Inferior parietal cortex (tissue), 1 donor: ENCODE results near the gene HYAL1.

Source experiments
- DNase-seq: peaks from one replicate; pipeline ENCODE4 v3.0.0-alpha.2; 2016; ENCODE audit errors: extremely low spot score

Gene HYAL1, protein sequence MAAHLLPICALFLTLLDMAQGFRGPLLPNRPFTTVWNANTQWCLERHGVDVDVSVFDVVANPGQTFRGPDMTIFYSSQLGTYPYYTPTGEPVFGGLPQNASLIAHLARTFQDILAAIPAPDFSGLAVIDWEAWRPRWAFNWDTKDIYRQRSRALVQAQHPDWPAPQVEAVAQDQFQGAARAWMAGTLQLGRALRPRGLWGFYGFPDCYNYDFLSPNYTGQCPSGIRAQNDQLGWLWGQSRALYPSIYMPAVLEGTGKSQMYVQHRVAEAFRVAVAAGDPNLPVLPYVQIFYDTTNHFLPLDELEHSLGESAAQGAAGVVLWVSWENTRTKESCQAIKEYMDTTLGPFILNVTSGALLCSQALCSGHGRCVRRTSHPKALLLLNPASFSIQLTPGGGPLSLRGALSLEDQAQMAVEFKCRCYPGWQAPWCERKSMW

DNA sequence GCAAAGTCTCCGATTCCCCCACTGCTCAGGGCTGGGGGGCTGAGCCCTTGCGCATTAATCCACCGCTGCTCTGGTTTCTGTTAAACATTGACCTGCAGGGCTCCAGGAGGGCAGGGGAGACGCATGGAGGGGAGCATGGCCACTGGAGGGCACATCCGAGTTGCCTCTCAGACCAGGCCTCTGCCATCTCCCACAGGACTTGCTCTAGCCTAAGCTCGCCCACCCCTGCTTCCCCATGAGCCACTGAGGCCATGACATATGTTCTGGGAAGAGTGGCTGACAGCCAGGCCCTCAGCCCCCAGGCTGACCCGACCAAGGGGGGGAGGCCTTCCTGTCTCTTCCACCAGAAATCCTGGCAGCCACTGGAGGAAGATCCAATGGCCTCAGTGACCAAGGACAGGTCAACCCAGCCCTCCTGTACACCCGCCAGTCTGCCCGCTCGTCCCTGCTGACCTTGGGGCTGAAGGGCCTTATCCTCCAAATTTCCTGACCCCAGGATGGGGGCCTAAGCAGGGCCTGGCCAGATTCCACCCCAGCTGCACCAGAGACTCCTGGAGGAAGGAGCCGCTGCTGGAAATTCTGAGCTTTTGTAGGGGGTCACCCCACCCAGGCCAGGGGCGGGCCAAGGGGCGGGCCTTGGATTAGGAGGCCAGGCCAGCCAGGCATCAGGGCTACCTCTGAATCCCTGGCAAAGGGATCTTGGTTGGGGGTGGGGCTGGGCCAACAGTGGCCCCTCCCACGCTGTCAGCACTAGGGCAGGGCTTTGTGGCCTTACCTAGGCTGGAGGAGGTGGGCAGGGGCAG is at the start of gene HYAL1:
HYAL1 (minus strand) TSS at position 562 of the 803 bp plus-strand sequence. CDS start 618 bp downstream, outside the sequence.
- no peak for DNase-seq

DNA sequence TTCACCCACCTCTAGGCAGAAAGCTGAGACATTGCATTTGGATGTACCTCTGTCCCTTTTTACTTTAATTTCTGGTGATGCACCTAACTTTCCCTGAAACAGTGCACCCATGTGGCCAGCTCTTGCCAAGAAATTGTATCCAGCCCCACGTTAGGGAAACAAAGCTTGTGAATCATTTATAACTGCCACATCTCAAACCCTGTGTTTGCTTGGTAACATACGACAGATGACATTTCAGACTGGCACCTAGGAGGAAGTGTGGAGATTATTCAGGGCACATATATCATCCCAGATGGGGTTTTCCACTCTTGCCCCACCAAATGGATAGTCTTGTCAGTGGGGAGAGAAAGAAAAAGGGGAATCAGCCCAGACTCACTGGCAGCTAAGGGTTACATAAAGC is 49.4 kb upstream of the HYAL1 start:
- no peak for DNase-seq

DNA sequence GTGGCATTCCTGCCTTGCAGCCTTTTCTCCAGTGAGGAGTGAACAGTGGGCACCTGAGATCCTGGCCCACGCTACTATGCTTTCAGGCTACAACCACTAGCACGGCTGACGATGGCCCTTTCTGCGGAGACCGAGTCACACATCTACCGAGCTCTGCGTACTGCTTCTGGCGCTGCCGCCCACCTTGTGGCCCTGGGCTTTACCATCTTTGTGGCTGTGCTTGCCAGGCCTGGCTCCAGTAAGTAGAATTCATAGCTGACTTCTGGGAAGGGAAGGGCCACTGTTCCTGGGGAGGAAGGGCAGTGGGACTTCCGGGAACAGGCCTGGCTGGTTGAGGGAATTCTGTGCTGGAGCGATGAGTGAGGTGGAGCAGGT is 47.9 kb upstream of the HYAL1 start:
- DNase-seq, result no peak

DNA sequence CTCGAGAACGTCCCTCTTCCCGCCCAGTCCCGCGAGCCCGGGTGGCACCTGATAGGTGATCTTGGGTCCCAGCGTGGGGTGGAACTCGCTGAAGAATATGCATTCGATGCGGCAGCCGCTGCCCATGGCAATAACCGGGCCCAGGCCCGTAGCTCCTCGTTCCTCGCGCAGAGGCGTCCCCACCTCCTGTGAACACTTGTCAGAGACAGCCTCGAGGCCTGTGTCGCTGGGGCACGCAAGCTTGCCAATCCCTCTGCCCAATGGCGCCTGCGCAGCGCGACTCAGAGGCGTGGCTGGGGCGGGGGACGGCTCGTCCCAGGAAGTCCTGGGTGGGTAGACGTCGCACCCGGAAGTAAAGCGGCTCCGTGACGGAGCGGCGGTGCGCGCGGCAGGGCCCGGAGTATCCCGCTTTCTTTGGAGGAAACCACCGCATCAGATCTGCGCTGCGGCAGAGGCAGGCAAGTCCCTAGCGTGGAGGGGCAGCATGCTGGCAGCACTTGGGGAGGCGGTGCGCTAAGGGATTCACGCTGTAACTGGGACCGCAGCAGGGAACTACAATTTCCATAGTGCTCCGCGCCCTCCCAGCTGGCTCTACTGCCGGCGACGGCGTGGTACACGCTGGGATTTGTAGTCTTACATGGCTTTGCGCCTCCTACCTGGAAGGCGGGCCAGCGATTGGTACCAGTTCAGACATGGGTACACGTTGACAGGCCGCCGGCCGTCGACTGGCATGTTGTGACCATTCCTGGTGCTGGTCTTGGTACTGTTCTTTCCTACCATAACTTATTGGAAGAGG is 47.4 kb upstream of the HYAL1 start, which contains the start of the genes CYB561D2 and NPRL2:
CYB561D2 (plus strand) TSS at position 336 of the 796 bp plus-strand sequence. CDS start 572 bp downstream, outside the sequence.
NPRL2 (minus strand) TSS at position 249 of the 796 bp plus-strand sequence; CDS start at position 126, 123 bp downstream.
- DNase-seq, result peak; percentile 94

DNA sequence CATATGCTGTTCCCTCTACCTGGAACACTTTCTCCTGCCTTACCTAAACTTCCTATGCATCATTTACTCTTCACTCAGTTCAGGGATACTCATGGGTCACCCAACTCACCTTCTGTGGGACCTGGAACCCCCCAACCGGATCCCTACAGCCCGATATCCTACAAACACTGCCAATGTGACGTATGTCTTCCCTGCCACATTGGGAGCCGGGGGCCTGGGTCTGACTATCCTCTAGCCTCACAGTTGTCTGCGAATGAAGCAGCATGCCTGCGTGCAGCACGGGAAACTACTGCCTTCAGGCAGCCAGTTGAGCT is 46.8 kb upstream of the HYAL1 start:
- no peak for DNase-seq

DNA sequence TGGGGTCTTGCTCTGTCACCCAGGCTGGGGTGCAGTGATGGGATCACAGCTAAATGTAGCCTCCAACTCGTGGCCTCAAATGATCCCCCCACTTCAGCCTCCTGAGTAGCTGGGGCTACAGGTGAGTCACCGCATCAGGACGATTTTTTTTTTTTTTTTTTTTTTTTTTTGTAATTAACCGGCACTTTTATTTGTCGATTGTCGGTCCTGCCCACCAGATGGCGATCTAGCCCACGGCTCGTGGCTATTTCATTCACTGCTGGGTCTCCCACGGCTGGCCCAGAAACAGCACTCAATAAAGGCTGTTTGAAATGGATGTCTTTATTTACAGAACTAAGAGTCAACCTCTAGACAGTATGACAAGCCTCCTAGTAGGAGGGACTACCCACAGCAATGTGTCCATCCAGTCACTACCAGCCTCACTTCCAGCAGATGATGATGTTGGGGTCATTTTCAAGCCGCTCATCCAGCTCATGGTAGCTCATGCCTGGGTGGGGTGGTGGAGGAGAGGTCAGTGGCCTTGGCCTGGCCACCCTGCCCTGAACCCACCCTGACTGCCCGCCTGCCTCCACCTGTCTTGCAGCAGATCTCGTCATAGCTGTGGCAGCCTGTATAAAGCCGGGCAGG is 43.9 kb upstream of the HYAL1 start:
- peak; percentile 75 for DNase-seq

DNA sequence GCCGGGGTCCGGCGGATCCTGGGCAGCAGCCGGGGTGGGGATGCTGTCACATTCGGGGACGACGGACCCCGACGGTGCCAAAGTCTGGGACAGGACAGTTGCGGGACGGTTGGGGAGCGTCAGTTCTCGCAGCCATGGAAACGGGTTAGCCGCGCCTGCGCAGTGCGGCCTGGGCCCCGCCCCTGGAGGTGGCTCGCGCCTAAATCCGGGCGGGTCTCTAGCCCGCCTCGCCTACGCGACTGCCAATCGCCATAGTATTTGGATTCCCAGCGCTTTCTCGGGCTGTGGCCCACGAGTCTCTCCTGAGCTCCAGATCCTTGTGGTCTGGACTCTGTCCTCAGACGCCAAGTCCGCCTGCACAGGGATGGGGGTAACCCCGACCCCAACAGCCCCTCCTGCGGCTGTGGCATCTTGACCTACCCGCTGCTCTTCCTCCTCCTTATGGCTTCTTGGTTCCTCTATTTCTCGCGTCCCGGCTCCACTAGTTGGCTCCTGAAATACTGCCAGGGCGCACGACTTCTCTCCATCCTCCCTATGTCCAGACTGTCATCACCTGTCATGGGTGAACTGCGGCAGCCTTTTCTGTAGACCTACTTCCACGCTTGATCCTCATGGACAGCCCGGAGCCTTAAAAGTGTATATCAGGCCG is 42.3 kb upstream of the HYAL1 start, which contains the start of gene ZMYND10:
ZMYND10 (minus strand) TSS at position 147 of the 649 bp plus-strand sequence. CDS start 153 bp downstream, outside the sequence.
- DNase-seq, result no peak

DNA sequence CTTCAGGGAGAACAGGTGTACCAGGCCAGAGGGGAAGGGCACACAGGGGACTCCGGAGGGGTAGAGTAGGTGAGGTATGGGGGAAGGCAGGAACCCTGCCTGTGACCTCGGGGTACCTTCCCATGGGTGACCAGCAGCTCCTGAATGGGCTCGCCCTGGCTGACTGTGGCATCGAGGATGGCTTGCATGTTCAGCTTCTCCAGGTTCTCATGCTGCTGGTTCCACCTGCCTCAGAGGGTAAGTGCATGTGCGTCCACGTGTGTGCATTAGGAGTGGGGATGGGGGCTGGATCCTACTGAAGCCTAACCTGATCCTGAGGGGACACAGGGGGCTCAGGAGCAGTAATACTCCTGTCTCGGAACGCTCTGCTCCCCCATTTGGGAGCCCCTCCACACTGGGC is 41.6 kb upstream of the HYAL1 start:
- no peak for DNase-seq

DNA sequence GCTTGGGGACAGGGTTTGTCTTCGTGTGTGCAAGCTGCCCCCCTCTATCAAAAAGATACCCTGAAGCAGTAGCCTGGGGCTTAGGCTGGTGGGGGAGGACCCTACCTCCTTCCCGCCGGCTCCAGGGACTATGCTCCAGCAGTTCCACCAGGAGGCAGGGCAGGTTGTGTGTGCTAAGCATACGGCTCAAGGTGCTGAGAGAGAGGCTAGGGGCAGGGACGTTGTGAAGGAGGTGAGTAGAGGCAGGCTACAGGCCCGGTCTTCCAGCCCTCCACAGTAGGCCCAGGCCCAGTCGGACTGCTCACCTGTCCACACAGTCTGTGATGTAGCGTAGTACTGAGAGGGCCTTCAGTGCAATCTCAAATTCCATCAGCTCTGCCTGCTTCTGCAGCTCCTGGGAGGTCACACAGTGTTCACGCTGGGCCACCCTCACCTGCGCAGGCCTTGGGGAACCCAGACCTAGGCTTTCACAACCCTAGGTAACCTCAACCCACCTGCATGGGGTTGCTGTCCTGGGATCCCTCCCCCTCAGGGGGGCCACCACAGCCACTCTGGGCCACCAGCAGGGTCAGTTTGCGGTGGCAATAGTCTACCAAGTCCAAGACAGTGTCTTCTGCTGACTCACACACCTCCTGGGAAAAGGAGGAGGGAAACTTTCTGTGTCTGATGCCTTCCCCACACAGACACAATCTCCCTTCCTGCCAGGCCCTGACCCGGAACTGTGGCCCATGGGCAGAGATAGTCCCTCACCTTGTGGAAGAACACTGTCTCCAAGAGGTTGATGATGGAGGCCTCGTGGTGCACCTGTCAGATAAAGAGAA is 39.6 kb upstream of the HYAL1 start:
- no peak for DNase-seq

DNA sequence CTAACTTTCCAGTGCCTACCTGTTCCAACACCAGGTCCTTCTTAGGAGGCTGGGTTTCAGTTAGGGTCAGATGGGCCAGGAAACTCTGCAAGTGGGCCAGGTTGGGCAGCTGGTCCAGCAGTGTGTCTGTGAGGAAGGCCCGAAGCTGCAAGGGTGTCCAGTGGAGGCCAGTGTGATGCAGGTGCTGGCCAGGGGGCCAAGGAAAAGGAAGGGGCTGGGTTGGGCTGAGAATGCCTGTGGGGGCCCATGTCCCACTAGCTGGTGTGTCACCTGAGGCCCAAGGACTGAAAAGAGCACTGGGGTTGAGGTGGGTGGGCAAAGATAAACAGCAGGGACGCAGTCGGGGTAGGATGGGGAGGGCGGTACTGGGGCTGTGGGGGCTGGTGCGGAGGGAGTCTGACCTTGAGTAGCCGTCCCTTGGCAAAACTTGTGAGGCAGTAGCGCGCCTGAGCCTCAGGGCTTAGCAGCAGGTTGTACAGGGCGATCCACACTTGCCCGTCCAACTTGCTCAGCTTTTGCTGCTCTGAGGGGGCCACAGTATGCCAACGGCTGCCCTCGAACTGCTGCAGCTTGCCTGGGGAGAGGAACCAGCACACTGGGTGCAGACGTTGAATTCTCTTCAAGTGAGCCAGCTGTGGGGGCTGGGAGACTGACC is 38.7 kb upstream of the HYAL1 start:
- no peak for DNase-seq

DNA sequence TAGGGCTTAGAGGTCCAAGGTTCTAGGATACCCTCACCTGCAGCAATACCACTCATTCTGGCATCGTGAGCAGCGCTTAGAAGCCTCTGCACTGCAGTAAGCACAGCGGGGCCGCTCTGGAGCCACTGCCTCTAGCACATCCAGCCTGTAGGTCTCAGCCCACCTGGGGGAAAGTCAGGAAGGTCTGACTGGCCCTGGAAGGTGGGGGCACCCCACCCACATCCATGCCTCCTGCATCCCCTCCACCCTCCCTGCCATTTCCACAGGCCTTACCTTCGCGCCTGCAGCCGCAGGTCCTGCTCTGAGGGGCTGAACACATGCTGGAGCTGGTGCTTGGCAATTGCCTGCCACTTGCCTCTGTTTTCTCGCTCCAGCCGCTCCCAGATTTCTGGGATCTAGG is 38.2 kb upstream of the HYAL1 start:
- DNase-seq, result no peak

DNA sequence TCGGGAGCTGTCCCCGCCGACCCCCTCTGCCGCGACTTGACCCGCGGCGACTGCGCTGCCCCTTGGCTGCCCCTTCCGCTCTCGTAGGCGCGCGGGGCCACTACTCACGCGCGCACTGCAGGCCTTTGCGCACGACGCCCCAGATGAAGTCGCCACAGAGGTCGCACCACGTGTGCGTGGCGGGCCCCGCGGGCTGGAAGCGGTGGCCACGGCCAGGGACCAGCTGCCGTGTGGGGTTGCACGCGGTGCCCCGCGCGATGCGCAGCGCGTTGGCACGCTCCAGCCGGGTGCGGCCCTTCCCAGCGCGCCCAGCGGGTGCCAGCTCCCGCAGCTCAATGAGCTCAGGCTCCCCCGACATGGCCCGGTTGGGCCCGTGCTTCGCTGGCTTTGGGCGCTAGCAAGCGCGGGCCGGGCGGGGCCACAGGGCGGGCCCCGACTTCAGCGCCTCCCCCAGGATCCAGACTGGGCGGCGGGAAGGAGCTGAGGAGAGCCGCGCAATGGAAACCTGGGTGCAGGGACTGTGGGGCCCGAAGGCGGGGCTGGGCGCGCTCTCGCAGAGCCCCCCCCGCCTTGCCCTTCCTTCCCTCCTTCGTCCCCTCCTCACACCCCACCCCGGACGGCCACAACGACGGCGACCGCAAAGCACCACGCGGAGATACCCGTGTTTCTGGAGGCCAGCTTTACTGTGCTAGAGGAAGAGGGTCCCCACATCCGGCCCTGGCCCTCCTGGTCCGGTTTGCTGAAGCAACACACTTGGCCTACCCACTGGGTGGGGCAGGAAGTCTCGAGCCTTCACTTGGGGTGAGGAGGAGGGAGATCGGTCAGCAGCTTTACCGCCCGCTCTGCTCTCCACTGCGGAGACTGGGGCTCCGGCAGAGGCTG is 37.3 kb upstream of the HYAL1 start, which contains the start of gene RASSF1:
RASSF1 (minus strand) TSS at position 389 of the 882 bp plus-strand sequence; CDS start at position 358, 31 bp downstream.
- no peak for DNase-seq

DNA sequence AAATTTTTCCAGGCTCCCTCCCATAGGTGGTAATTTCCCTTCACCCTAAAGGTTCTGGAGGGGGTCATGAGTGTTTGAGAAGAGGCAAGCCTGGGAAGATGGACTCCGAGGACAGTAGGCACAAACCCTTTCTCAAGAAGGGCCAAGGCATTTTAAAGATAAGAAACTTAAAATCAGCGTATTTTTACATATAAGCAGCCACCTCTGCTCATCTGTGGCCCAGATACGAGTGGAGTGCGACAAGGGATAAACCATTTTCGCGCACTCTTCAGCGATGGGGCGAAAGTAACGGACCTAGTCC is 36.7 kb upstream of the HYAL1 start:
- DNase-seq, result no peak

DNA sequence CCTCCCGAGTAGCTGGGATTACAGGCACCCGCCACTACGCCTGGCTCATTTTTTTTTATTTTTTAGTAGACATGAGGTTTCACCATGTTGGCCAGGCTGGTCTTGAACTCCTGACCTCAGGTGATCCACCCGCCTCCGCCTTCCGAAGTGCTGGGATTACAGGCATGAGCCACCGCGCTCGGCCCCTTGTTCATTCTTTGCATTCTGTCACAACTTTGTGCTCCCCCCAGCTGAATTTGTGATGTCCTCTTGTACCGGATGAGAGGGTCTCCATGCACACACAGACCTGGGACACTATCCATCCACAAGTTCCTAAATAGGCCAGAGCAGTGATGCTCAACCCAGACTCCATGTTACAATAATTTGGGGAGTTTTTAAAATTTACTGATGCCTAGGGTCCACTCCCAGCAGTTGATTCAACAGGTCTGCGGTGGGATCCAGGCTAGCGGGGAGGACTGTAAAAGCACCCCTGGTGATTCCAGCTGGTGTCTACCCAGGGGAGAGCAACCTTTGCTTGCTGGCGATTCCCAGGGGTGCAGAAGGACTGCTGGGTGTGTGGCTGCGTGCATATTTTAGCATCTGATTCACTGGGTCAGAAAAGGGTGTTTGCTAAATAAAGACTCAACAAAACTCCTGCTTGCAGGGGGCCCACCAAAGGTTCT is 36.2 kb upstream of the HYAL1 start:
- no peak for DNase-seq

DNA sequence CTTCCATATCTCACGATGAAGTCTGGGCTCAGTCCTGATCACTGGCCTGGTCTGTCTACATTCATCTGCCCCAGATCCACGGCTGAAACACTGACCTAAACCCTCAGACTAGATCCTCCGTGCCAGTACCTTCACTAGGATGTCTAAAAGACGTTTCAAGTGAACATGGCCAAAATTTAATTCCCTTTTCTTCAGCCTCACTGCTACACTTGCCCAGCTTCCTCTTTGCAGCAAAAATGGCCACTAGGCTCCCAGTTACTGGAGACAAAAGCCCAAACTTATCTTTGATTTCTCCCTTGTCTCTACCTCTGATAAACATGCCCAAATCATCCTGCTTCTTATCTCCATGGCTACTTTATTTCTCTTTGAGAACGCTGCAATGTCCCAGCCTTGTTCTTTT is 35.6 kb upstream of the HYAL1 start:
- no peak for DNase-seq

DNA sequence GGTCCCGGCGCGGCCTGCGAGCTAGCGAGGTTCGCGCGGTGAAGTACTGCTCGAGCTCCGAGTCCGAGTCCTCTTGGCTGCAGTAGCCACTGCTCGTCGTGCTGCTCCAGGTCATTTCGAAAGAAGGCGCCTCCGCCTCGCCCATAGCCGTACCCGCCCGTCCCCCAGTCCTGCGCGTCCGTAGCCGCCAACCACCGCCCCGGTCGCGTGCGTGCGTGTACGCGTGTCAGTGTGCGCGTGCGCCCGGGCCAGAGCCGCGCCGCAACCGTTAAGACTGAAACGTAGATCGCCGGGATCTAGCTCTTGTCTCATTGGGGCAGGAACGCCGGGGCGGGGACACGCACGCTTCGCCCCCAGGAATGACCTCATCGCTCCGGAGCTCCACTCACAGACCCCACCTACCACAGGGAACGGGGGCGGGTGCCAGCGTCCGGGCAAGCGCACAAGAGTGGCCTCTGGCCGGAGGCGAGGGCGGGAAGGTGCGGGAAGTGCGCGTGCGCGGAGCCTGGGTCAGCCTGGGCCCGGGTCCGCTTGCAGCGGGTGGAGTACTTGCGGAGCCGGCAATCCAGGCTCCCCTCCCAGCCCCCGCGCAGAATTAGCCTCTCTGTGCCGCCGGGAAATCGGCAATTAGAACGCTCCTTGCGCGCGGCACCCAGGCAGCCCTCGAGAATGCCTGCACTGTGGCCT is 33.9 kb upstream of the HYAL1 start:
- peak; percentile 94 for DNase-seq

DNA sequence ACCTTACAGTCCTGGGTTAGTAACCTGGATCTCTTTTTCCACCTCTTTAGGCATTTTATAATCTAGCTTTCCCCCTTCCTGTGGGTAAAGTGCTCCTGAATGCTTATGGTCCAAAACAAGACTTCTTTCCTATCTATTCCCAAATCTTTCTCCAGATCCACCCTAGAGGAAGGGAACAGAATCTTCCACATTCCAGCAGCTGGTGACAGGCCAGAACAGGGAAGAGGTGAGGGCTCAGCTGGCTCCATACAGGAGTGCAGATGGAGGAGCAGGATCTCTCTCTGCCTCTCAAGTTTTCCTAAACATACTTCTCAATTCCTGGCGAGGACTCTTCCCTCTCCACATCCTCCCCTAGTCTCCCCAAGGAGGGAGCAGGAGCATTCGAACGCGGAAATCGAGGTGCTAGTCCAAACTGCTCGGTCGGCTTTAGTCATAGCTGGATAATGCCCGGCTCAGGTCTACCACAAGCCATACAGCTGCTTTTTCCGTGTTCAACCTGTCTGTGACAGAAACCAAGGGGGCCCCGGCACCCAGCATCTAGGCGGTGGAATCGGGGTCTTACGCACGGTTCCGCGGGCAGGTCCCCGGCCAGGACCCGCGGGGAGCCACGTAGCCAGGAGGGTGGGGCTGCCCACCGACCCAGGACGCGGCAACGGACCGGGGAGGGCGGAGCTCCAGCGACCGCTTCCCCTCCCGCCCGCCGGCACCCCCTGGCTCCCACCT is 33.2 kb upstream of the HYAL1 start:
- DNase-seq, result no peak
